HG03175 (cell line): ENCODE measurements around the gene SKAP1.

Source experiments
- ATAC-seq: cut with Tn5 transposase; IDR thresholded peaks from one replicate; pipeline ENCODE4 v1.9.1; 2021; ENCODE audit warnings: mild to moderate bottlenecking, moderate library complexity; ENCODE audit not compliant: unreplicated experiment

Gene SKAP1

GRCh38 chr17:48125829-48126531, 304.0 kb downstream of the SKAP1 start:
- no peak for ATAC-seq

GRCh38 chr17:48123776-48124388, 306.1 kb downstream of the SKAP1 start:
- ATAC-seq = no peak

DNA sequence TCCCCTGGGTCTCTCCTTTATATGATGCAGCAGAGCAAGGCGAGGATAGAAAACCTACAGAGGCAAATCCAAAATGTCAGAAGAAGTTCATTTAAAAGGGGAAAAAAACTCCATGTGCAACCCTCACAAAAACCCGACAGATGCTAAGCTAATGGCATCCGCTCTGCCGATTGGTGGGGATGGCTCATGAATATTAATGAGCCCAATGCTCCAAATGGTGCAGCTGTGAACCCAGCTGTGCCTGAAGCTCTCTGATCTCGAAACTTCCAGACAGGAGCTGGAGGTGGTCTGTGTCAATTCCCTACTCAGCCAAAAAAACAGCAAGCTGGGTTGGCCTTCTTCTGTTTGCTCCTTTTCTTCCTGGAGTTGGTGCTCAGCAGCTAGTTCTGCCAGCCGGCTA, 306.9 kb downstream of the SKAP1 start:
- ATAC-seq = no peak

DNA sequence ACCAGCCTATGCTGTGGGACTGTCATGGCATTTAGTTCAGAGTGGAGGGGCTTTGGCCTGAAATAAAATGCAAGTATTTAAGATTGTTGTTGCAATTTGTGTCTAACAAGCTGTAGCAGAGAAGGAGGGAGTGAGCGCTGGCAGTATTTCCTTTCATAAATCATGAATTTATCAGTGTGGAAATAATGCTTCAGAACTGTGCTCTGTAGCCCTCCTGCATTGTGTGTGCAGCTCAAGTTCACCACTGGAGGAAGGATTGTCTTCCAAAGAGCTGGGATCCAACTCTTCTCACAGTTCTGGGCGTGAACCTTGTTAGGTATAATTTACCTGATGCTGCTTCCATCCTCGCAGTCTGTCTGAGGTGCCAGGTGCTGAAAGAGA, 307.4 kb downstream of the SKAP1 start:
- no peak for ATAC-seq

DNA sequence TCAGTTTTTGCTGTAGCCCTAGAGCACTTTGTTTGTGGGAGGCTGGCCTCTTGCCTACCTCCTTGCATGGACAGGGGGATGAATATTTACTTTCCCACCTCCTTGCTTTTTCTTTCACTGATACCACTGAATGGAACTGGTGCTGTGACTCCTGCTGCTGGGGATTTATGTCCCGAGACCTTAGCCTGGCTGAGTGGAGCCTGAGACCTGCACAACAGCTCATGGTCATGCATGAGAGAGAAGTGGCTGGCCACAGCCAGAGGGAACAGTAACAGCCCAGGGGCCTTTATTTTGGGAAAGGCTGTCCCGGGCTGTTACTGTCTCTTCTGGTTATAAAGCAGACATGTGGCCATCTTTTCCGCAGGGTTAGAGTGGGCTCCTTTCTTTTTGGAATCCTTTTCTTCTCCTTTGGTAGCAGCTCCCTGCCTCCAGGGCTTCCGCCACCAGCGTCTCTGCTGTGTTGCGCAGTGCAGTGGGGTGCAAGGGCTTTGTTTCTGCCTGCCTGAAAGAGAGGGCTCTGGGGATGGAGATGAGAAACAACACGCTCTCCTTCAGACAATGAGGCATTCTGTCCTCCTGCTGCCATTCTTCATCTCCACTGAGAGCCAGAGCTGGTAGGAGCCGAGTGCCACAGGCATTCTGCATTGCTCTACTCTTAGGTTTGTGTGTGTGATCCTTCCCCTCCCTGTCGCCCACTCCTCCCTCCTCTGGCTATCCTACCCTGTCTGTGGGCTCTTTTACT, 307.9 kb downstream of the SKAP1 start:
- no peak for ATAC-seq

- no peak for ATAC-seq
Measured at GRCh38 chr17:48113201-48113676, 316.8 kb downstream of the SKAP1 start.

DNA sequence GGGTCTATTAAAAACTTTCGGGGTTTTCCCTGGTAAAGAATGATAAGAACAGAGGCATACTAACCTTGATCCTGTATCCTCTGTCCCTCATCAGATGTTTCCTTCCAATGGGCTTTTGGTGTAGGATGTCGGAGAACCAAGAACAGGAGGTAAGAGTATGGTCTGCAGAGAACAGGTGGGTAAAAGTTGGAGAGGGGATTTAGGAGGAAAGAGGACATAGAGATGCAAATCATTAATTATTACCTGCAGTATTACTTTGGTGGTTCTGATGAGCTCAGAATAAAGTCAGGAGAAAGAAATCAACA, 318.1 kb downstream of the SKAP1 start:
- ATAC-seq = no peak

GRCh38 chr17:48110761-48111160, 319.3 kb downstream of the SKAP1 start:
- ATAC-seq = no peak

GRCh38 chr17:48107137-48108055, 322.6 kb downstream of the SKAP1 start, which contains the start of gene SNX11:
Gene SNX11 (plus strand): TSS chr17:48107766. CDS start chr17:48112044, 4,278 bp downstream.
- peak; percentile 81 for ATAC-seq

DNA sequence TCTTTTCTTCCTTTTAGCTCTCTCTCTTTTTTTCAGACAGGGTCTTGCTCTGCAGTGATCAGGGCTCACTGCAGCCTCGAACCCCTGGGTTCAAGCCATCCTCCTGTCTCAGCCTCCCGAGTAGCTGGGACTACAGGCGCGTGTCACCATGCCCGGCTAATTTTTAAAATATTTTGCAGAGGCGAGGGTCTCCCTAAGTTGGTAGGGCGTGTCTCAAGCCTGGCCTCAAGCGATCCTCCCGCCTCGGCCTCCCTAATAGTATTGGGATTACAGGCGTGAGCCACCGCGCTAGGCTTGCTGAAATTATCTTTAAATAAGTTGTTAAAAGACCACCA, 323.2 kb downstream of the SKAP1 start:
- no peak for ATAC-seq

DNA sequence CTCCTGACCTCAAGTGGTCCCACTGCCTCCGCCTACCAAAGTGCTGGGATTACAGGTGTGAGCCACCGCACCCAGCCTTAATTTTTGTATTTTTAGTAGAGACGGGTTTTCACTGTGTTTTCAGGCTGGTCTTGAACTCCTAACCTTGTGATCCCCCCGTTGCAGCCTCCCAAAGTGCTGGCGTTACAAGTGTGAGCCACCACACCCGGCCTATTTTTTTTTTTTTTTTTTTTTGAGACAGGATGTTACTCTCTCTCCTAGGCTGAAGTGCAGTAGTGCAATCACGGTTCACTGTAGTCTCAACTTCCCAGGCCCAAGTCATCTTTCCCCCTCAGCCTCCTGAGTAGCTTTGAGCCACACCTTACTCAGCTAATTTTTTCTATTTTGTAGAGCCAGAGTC, 325.6 kb downstream of the SKAP1 start:
- ATAC-seq = no peak

GRCh38 chr17:48102798-48103715, 327.0 kb downstream of the SKAP1 start:
- ATAC-seq = no peak

DNA sequence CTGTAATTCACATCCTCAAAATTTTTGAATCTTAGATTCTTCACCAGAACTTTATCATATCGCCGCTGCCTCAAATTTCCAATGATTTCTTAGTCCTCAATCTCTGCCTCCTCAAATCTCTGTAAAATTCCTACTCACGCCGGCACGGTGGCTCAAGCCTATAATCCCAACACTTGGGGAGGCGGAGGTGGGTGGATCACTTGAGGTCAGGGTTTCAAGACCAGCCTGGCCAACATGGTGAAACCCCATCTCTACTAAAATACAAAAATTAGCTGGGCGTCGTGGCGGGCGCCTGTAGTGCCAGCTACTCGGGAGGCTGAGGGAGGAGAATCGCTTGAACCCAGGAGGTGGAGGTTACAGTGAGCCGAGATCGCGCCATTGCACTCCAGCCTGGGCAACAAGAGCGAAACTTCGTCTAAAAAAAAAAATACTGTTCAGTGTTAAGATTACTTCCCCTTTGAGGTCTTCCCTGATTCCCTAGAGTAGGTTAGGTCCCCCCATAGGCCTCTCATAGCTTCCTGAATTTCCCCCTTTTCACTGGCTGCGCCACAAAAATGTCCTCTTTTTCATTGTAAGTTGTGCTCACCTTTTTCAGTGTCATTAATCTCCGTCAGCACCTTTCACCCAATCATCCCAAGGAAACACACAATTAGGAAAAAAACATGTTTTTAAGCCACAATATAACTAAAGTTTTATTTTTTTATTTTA, 327.8 kb downstream of the SKAP1 start:
- ATAC-seq = no peak

DNA sequence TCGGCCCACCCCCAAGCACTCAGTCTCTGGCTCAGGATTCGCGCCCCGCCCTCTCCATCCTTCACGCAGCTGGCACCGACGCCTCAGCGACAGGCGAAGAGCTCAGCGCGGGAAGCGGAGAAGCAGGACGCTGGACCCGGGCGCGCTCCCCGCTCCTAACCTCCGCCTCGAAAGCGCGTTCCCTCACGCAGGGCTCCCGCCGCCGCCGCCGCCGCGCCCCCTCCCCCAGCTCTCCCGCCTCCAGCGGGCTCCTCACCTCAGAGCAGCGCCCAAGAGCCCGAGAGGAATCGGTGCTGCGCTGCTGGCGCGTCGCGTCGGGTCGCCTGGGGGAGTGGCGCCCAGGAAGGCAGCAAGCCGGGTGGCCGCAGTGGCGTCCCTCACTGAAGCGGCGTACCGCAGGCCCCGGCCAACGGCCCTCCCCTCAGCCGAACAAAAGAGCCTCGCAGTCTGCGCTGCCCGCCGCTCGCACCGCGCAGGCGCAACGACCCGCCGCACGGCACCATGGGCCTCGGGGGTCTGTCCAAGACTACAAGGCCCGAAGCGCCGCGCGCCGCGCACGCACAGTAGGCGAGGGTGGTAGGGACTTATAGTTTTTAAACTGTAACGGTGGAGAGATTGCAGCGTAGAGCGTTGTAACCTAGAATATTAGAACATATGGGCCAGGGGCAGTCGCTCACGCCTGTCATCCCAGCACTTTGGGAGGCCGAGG, 328.8 kb downstream of the SKAP1 start, which contains the start of gene CBX1:
Gene CBX1, minus strand, starts transcription at position 467 of the 709 bp plus-strand sequence. CDS start 24,474 bp downstream, outside the sequence.
- peak; percentile 90 for ATAC-seq

- no peak for ATAC-seq
Measured at GRCh38 chr17:48100591-48101011, 329.4 kb downstream of the SKAP1 start.

DNA sequence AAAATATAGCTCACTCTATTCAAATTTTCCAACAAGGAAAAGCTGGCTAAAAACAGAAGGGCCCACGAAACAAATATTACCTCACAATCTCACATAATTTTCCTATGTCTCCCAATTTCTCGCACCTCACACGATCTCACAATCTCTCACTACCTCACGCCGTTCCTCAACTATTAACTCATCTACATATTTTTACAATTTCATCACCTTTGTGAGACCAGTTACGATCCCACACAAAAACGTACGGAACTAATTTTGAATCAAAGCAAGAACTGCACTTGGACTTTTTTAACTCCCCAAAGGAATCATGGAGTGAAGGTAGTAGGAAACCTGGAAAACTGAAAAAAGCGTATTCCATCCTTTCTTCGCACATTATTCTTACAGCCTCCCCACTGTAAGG, 329.9 kb downstream of the SKAP1 start:
- ATAC-seq = no peak

GRCh38 chr17:48095611-48096010, 334.4 kb downstream of the SKAP1 start:
- no peak for ATAC-seq

DNA sequence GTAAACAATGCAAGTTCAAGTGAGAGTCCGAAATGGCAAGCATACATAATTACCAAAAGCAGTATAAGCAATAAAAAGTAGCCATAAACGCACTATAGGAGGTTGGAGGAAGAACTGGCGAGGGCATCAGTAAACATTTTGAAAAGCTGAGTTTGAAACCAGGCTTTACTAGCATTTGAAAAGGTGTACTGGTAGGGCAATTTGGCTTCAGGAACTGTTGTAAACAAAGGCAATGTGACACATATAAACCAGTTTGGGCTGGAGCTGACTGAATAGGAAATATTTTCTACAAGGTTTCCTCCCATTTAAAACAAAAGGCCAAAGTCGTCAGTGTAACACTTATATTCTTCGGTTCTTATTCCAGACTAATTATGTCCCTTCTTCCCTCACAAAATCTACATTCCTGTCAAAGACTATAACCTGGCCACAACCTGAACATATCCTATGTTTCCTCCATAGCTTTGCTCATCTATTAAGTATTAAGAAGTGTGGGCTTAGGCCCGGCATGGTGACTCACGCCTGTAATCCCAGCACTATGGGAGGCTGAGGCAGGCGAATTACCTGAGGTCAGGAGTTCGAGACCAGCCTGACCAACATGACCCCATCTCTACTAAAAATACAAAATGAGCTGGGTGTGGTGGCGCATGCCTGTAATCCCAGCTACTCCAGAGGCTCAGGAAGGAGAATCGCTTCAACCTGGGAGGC, 336.5 kb downstream of the SKAP1 start:
- ATAC-seq = no peak
